Measurements from ENCODE around the gene IL25.

The IL25 gene

DNA sequence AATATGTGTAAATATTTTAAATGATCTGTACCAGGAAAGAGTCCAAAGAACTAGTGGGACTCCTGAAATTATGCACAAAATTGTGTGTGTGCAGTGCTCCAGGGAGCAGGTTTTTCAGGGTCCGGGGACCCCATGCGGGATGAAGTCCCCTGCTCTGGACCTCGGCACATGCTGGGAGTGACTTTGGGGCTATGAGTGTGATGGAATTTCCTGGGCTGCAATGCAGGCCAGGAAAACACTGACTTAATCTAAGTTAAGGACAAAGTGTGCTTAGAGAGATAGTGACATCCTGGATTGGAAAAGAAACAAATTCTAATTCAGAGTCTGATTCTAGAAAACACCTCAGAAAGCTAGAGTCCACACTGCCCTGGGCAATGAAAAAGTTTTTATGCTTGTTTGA lies 41.6 kb downstream of the IL25 start:
- no peaks in the 10 kb centered on the region for H3K79me1 ChIP-seq (ENCODE audit: low read depth, low read length)
- peak overlapping the region; percentile 54 for H2AK5ac ChIP-seq (ENCODE audit: low read depth, low read length)
- H2BK5ac ChIP-seq (ENCODE audit: low read length) = no peak overlapping the region
- H3K9me3 ChIP-seq (replicated peaks in 1 of 2; ENCODE audit: control insufficient read depth in 2 of 2, insufficient read depth in 1 of 2, low read depth in 1 of 2, low read length in 2 of 2) = peaks cover 0 to 2% of the 10 kb centered on the region in 2 donors
- no peak overlapping the region for H3K4ac ChIP-seq (ENCODE audit: low read length)
- H3K14ac ChIP-seq (ENCODE audit: low read length) = no peak overlapping the region
- no peak overlapping the region for H3K9ac ChIP-seq (ENCODE audit: low read depth, low read length, poor library complexity)
- H3K27ac ChIP-seq (replicated peaks; ENCODE audit: low read length) = no peak overlapping the region
- no CpG with 5 or more reads among the region's 3 CpGs for WGBS, 2 donors (ENCODE audit: extremely low coverage in 2 of 2, insufficient read length in 2 of 2, insufficient replicate concordance in 1 of 2)
- no peak overlapping the region for H2BK15ac ChIP-seq (ENCODE audit: low read length)
- peaks cover 5% of the 10 kb centered on the region in 2 donors for H3K4me1 ChIP-seq (ENCODE audit: control insufficient read depth in 2 of 2, insufficient read depth in 1 of 2, low read depth in 1 of 2, low read length in 2 of 2)
- DNase-seq (ENCODE audit: low spot score) = no peak
- peaks cover 0 to 24% (median 0%) of the 10 kb centered on the region in 3 experiments for H3K27me3 ChIP-seq (ENCODE audit: control insufficient read depth in 3 of 3, insufficient read depth in 3 of 3, low read depth in 1 of 3, low read length in 3 of 3)
- no peak overlapping the region for H3K4me3 ChIP-seq (ENCODE audit: low read length in 2 of 2)
- H3K18ac ChIP-seq (ENCODE audit: low read length) = no peak overlapping the region
- H4K91ac ChIP-seq (ENCODE audit: low read depth, low read length, poor library complexity) = no peak overlapping the region
- H3K23ac ChIP-seq (ENCODE audit: low read depth, low read length, poor library complexity) = no peak overlapping the region
- H4K8ac ChIP-seq (ENCODE audit: low read depth, low read length) = no peak overlapping the region
- H2AFZ ChIP-seq (ENCODE audit: low read length) = no peak overlapping the region
- no peak overlapping the region for H2BK120ac ChIP-seq (ENCODE audit: low read depth, low read length)
- H3K36me3 ChIP-seq (replicated peaks in 1 of 2; ENCODE audit: control insufficient read depth in 2 of 2, insufficient read depth in 2 of 2, low read length in 2 of 2) = no peaks in the 10 kb centered on the region
- H2BK12ac ChIP-seq (ENCODE audit: low read length) = no peak overlapping the region
- H3K4me2 ChIP-seq (ENCODE audit: insufficient read depth, low read length, poor library complexity, severe bottlenecking) = no peak overlapping the region

DNA sequence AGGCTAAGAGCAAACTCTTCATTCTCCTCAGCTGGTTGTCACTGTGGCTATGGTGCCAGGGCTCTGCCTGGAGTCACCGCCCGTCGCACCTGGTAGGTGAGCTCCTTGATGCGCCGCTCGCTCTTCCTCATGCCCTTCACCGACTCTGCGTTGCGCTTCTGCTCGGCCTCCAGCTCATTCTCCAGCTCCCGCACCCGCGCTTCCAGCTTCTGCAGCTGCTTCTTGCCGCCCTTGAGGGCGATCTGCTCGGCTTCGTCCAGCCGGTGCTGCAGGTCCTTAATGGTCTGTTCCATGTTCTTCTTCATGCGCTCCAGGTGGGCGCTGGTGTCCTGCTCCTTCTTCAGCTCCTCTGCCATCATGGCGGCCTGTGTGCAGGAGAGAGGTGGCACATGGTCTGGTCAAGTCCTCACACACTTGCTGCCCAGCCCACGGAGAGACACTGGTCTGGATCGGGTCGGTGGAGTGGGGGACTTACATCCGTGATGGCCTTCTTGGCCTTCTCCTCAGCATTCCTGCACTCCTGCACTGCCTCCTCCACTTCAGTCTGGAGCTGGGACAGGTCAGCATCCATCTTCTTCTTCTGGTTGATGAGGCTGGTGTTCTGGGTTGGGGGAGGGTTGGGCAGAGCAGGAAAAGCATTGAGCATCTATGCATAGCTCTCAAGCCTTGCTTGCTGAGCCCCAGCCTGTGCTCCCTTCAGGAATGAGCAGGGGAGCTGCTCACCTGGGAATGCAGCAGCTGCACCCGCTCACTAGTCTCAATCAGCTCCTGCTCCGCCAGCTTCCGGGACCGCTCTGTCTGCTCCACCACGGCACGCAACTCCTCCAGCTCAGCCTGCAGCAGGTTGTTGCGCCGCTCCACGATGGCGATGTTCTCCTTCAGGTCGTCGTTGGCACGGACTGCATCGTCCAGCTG lies 42.6 kb downstream of the IL25 start:
- Histone ChIP-seq H2BK12ac (ENCODE audit: low read length) (no peak overlapping the region), H3K79me1 (ENCODE audit: low read depth, low read length) (no peaks in the 10 kb centered on the region), H2BK15ac (ENCODE audit: low read length) (no peak overlapping the region), H4K8ac (ENCODE audit: low read depth, low read length) (no peak overlapping the region), H3K27ac (replicated peaks; ENCODE audit: low read length) (no peak overlapping the region), H3K18ac (ENCODE audit: low read length) (peak overlapping the region; percentile 38), H2BK120ac (ENCODE audit: low read depth, low read length) (no peak overlapping the region), H3K4me2 (ENCODE audit: insufficient read depth, low read length, poor library complexity, severe bottlenecking) (no peak overlapping the region), H2BK5ac (ENCODE audit: low read length) (peak overlapping the region; percentile 36), H3K4me1 (ENCODE audit: control insufficient read depth in 2 of 2, insufficient read depth in 1 of 2, low read depth in 1 of 2, low read length in 2 of 2) (peaks cover 1 to 5% of the 10 kb centered on the region in 2 donors), H3K4ac (ENCODE audit: low read length) (no peak overlapping the region), H3K4me3 (ENCODE audit: low read length in 2 of 2) (peak overlapping the region in 1 of 2 donors; percentile 36), H2AFZ (ENCODE audit: low read length) (no peak overlapping the region), H3K14ac (ENCODE audit: low read length) (no peak overlapping the region), H4K91ac (ENCODE audit: low read depth, low read length, poor library complexity) (no peak overlapping the region), H3K23ac (ENCODE audit: low read depth, low read length, poor library complexity) (peak overlapping the region; percentile 43), H3K36me3 (replicated peaks in 1 of 2; ENCODE audit: control insufficient read depth in 2 of 2, insufficient read depth in 2 of 2, low read length in 2 of 2) (no peaks in the 10 kb centered on the region), H3K27me3 (ENCODE audit: control insufficient read depth in 3 of 3, insufficient read depth in 3 of 3, low read depth in 1 of 3, low read length in 3 of 3) (peaks cover 0 to 20% (median 0%) of the 10 kb centered on the region in 3 experiments), H3K9me3 (replicated peaks in 1 of 2; ENCODE audit: control insufficient read depth in 2 of 2, insufficient read depth in 1 of 2, low read depth in 1 of 2, low read length in 2 of 2) (peaks cover 0 to 2% of the 10 kb centered on the region in 2 donors), H2AK5ac (ENCODE audit: low read depth, low read length) (peak overlapping the region; percentile 28), H3K9ac (ENCODE audit: low read depth, low read length, poor library complexity) (no peak overlapping the region)
- DNase-seq (ENCODE audit: low spot score) = no peak
- no CpG with 5 or more reads among the region's 39 CpGs for WGBS, 2 donors (ENCODE audit: extremely low coverage in 2 of 2, insufficient read length in 2 of 2, insufficient replicate concordance in 1 of 2)

DNA sequence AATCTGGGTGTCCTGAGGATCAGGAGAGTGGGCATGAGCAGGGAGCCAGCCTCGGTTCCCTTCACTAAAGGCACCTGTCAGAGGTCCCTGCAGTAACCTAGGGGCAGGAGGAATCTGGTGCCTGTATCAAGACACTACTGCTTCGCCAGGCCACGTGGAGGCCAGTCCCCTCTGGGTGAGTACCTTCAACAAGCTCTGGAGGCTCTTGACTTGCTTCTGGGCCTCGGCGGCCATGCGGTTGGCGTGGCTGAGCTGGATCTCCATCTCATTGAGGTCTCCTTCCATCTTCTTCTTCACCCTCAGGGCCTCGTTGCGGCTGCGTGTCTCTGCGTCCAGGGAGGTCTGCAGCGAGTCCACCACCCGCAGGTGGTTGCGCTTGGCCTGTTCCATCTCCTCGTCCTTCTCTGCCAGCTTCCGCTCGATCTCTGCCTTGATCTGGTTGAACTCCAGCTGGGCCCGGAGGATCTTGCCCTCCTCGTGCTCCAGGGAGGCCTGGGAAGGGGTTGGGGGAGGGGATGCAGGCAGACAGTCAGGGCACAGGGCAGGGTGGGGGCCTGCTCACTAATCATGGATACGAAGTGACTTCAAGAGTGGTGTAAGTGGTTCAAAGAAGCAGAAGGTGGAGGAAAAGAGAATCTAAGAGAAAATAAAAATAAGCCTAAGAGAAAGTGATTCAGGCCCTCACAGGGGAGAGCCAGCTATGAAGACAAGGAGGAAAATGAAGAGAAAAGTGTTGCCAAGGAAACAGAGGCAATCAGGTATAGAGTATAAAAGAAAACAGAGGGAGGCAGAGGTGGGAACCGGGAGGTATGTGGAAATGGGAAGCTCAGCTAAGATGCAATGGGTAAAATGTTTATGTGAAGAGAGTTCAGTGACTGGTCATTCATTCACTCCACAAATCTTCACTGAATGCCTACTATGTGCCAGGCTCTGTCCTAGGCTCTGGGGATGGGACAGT lies 43.5 kb downstream of the IL25 start:
- no peak overlapping the region for H3K9ac ChIP-seq (ENCODE audit: low read depth, low read length, poor library complexity)
- no CpG with 5 or more reads among the region's 21 CpGs for WGBS, 2 donors (ENCODE audit: extremely low coverage in 2 of 2, insufficient read length in 2 of 2, insufficient replicate concordance in 1 of 2)

More for the DNA sequence above, 43.5 kb downstream of the IL25 start:
- Histone ChIP-seq H3K4me3 (ENCODE audit: low read length in 2 of 2) (no peak overlapping the region), H2BK15ac (ENCODE audit: low read length) (no peak overlapping the region), H3K23ac (ENCODE audit: low read depth, low read length, poor library complexity) (peak overlapping the region; percentile 43), H3K36me3 (replicated peaks in 1 of 2; ENCODE audit: control insufficient read depth in 2 of 2, insufficient read depth in 2 of 2, low read length in 2 of 2) (no peaks in the 10 kb centered on the region), H3K4ac (ENCODE audit: low read length) (no peak overlapping the region), H3K14ac (ENCODE audit: low read length) (peak overlapping the region; percentile 21), H3K9me3 (replicated peaks in 1 of 2; ENCODE audit: control insufficient read depth in 2 of 2, insufficient read depth in 1 of 2, low read depth in 1 of 2, low read length in 2 of 2) (peaks cover 0 to 4% of the 10 kb centered on the region in 2 donors), H2AFZ (ENCODE audit: low read length) (no peak overlapping the region), H2BK120ac (ENCODE audit: low read depth, low read length) (no peak overlapping the region), H3K4me2 (ENCODE audit: insufficient read depth, low read length, poor library complexity, severe bottlenecking) (no peak overlapping the region), H4K91ac (ENCODE audit: low read depth, low read length, poor library complexity) (no peak overlapping the region), H3K27me3 (ENCODE audit: control insufficient read depth in 3 of 3, insufficient read depth in 3 of 3, low read depth in 1 of 3, low read length in 3 of 3) (peaks cover 0 to 24% (median 0%) of the 10 kb centered on the region in 3 experiments), H2BK12ac (ENCODE audit: low read length) (peak overlapping the region; percentile 58), H3K27ac (replicated peaks; ENCODE audit: low read length) (no peak overlapping the region), H2BK5ac (ENCODE audit: low read length) (no peak overlapping the region), H3K18ac (ENCODE audit: low read length) (peak overlapping the region; percentile 38), H3K4me1 (ENCODE audit: control insufficient read depth in 2 of 2, insufficient read depth in 1 of 2, low read depth in 1 of 2, low read length in 2 of 2) (peaks cover 2 to 5% of the 10 kb centered on the region in 2 donors), H2AK5ac (ENCODE audit: low read depth, low read length) (peak overlapping the region; percentile 81), H3K79me1 (ENCODE audit: low read depth, low read length) (no peaks in the 10 kb centered on the region), H4K8ac (ENCODE audit: low read depth, low read length) (no peak overlapping the region)
- no peak for DNase-seq (ENCODE audit: low spot score)
